ENCODE measurements around the gene GHDC. TPM values are rescaled to one million over a fixed set of nuclear protein-coding genes. Genes with fewer than 3 reads are reported as not detected.

The GHDC gene
- total and polyA plus RNA-seq, 2 of the 13 experiments (the other 11 are each of a cell fraction or from before 2014, with no cell fraction given) = 15.4 to 22.5 TPM

GRCh38 chr17:42183741-42184711, 10.3 kb downstream of the GHDC start (continued):
- TF ChIP-seq AFF4 (CRISPR knock-in tag; IDR thresholded peaks at IDR 0.05) (no peak), ZNF839 (CRISPR knock-in tag; IDR thresholded peaks at IDR 0.05; ENCODE audit: borderline replicate concordance) (no peak; the same call in 1 of the 2 replicates), KLF9 (CRISPR knock-in tag; IDR thresholded peaks at IDR 0.05; ENCODE audit: low read depth) (peak; percentile 42; the same call in 1 of the 2 replicates), HNF1A (IDR thresholded peaks at IDR 0.05; ENCODE audit: low read depth) (no peak), HNF1A (CRISPR knock-in tag; IDR thresholded peaks at IDR 0.05; ENCODE audit: borderline replicate concordance) (peak; percentile 65; the same call in 1 of the 2 replicates), ZNF510 (CRISPR knock-in tag; IDR thresholded peaks at IDR 0.05; ENCODE audit: low read depth) (0 out of 2 replicates have a peak, but pooled peaks have one; percentile 54), SP2 (CRISPR knock-in tag; IDR thresholded peaks at IDR 0.05) (peak; percentile 20), ZFP1 (CRISPR knock-in tag; IDR thresholded peaks at IDR 0.05) (0 out of 2 replicates have a peak, but pooled peaks have one; percentile 40), JUNB (CRISPR knock-in tag; IDR thresholded peaks at IDR 0.05; ENCODE audit: borderline replicate concordance) (no peak), ZNF180 (CRISPR knock-in tag; IDR thresholded peaks at IDR 0.05; ENCODE audit: borderline replicate concordance, low read depth) (no peak), NFE2L2 (IDR thresholded peaks at IDR 0.05; ENCODE audit: low read length) (no peak), NFYB (CRISPR knock-in tag; IDR thresholded peaks at IDR 0.05) (no peak), ARNTL (CRISPR knock-in tag; IDR thresholded peaks at IDR 0.05) (0 out of 2 replicates have a peak, but pooled peaks have one; percentile 27), ZNF850 (CRISPR knock-in tag; conservative IDR thresholded peaks at IDR 0.05) (no peak), NRL (CRISPR knock-in tag; IDR thresholded peaks at IDR 0.05; ENCODE audit: borderline replicate concordance) (peak; percentile 80), GTF2F1 (IDR thresholded peaks at IDR 0.05; ENCODE audit: low read length) (no peak), NFYC (CRISPR knock-in tag; IDR thresholded peaks at IDR 0.05) (no peak), ZNF800 (CRISPR knock-in tag; IDR thresholded peaks at IDR 0.05) (peak; percentile 96)
